NOMO-1 treated with DMSO at 0.1 percent for 48 hours (cell line): Measurements from ENCODE around the gene TIE1.

Experiments used
- DNase-seq: peaks from one replicate; lab custom pipeline; 2025; ENCODE audit not compliant: unreplicated experiment; lab: John Stamatoyannopoulos, UW

Gene TIE1

DNA sequence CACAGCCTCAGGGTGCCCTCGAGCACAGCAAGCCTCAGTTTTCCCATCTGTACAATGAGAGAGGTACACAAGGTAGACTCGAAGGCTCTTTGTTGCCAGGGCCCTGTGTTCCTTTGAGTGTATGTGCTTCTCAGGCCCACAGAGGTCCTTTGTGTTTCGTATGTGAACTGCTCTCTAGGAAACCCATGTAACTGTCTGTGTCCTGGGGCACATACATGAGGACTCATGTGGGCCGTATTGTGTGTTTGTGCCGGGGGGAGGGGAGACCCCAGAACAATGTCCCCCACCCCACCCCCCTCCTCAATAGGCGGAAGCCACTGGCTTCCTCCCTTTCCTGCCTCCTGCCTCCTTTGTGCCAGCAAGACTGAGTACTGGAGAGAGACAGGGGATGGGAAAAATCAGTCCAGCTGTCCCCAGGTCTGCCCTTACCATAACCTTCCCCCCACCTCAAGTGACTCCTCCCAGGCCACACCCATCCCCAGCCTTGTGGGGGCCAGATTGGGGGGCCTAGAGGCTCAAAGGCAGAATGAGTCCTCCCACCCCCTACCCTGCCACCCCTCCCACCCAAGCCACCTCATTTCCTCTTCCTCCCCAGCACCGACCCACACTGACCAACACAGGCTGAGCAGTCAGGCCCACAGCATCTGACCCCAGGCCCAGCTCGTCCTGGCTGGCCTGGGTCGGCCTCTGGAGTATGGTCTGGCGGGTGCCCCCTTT lies at the start of gene TIE1:
TIE1 (plus strand) TSS at position 605 of the 717 bp plus-strand sequence; CDS start at position 695, 90 bp downstream.
- DNase-seq: no peak

DNA sequence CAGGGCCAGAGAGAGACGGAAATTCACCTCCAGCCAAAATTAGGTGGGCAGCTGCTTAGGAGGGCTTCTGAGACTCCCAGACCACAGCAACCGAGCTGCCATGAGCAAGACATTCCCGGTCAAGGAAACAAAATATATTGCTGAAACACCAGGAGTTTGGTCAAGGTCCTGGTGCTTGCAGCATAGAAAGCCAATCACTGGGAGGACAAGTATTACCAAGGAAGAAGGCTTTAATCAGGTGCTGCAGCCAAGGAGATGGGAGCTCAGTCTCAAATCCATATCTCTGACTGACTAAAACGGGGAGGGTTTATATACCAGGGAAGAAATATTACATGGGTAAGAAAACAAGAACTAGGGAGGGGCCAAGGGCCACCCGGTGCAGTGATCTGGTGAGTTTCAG lies 49.8 kb upstream of the TIE1 start:
- DNase-seq: no peak

DNA sequence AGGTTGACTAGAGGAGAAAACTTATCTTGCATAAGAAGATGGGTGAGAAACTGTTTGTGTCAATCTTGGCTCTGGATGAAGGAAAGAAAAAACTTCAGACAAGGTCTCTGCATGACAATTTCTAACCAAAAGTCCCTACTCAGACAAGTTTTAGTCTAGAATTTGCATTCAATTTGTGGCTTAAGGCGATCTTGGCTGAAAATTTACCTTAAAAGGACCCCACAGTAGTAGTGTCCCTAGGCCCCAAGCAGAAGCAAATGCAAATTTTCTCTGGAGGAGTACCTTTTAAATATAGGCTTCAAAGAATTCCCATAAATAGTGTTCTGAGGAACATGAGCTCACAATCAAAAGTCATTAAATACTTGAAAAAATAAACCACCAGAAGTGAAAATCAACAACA lies 48.6 kb upstream of the TIE1 start:
- no peak for DNase-seq

DNA sequence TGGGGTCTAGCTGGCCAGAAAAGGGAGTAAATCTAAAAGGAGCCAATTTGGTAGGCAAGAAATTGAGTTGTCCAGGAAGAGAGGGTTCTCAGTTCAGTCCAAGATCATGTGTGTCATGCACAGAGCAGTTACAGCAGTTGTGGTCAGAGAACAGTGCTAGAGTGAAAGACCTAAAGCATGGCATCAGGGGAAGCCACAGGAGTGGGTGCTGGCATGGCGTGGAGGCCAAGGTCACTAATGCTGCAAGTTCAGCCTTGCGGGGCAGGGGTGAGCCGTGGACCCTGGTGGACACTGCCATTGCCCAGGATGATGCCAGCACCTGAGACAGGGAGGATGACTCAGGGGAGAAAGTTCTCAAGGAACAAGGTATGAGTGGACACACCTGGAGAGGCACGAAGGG lies 47.6 kb upstream of the TIE1 start:
- no peak for DNase-seq

DNA sequence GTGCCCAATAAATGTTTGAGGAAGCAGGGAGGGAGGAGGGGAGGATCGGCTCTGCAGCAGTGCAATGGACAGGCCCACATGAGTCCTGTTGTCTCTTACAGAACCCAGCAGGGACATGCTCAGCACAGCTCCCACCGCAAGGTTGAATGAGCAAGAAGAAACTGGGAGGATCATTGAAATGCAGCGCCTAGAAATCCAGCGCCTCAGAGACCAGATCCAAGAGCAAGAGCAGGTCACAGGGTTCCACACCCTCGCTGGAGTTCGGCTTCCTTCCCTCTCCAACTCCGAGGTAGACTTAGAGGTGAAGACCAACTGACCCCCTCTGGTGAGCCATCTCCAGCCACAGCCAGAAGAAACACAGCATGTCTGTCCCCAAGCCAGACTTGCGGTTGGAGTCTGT lies 46.9 kb upstream of the TIE1 start:
- no peak for DNase-seq

DNA sequence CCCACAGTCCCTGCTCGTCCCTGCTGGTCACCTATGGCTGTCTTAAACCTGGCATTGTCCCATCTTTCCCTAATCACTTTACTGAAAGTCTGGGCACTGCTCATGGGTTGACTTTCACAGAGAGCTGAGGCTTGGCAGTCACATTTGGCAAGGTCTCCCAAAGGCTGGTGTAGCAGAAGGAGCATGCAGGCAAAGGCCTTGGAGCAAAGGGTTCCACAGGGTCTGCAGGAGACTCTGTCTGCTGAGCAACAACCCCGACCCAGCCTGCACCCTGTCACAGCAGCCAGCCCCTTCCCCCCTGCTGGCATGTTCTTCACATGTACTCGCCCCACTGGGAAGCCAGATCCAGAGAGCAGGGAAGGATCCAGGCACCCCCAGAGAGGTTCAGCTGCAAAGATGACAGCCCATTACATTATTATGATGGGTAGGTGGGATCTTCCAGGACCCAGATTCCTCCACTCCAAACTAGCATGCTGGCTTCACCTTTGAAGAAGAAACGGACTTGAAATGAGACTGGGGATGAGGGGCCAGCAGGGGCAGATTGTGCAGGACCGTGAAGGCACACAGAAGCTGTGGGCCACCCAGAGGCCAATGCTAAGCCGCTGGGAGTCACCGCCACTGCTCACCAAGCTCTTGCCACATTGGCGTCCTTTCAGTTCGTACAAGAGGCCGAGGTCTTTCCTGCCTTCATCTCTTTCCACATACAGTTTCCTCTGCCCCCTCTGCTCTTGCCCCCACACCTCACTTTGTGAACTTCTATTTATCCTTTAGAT lies 45.2 kb upstream of the TIE1 start:
- no peak for DNase-seq

DNA sequence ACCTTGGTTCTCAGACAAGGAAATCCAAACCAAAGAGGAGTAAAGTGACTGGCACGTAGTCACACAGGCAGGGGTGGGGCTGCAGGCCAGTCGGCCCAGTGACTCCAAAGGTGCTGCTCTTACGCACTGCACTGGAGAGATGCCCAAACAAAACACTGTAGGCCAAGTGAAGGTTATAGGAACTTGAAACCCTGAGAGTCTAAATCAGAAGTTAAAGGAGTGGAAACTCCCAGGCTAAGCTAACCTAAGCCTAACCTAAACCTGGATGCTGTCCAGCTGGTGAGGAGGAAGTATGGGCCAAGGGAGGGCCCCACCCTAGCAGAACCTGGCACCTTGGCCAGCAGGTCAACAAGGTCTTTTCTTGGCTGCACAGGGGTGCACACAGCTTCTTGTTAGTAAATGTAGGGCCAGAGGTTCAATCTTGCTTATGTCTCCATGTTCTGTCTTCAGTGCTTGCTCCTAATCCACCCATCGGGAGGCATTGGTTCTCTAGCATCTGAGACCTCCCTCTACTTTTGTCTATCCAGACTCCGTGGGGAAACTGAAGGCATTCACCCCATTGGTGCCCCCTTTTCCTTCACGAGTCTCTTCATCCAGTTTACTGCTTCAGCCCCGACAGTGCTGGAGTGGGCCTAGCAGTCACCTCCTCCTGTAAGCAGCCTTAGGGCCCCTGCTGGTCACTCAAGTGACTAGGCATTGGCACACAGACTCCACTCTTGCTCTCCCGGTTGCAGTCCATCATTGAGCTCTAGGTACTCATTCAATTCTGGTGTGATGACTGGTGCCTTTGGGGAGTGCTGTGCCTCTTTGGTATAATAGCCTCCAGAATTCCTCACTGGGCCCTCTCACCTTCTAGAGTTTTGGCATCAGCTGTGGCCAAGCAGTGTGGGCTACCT lies 43.9 kb upstream of the TIE1 start:
- no peak for DNase-seq

DNA sequence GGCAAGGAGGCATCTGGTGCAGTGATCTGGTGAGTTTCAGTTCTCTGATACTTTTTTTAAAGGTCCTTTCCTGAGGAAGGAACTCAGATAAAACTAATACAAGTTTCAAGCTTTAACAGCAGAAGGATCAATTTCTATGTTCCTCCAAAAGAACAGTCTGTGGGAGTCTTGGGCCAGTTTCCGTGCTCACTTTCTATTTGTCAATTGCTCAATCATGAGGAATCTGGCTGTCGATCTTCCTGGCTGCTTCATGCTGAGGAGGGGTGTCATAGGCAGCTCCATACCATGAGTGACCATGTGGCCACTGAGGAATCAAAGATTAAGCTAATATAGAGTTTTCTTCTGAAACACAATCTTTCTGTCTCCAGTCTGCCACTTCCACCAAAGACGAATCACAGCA lies 42.4 kb upstream of the TIE1 start:
- DNase-seq: no peak

DNA sequence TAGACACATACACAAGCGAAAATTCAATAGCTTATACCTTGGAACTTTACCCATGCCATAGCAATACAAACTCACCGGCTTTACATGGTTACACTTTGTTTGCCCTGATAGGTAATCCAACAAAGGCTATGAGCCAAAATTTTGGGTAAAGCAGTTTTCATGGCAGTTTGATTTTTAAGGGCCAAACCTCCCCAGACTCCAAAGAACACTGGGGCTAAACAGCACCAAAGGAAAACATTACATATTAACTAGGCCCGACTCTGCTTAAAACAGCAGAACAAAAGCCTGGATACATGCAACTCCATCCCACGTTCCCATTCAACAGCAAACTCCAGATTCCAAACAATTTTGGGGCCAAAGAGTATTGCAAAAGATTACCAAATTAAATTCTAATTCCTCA lies 35.4 kb upstream of the TIE1 start:
- DNase-seq: no peak

DNA sequence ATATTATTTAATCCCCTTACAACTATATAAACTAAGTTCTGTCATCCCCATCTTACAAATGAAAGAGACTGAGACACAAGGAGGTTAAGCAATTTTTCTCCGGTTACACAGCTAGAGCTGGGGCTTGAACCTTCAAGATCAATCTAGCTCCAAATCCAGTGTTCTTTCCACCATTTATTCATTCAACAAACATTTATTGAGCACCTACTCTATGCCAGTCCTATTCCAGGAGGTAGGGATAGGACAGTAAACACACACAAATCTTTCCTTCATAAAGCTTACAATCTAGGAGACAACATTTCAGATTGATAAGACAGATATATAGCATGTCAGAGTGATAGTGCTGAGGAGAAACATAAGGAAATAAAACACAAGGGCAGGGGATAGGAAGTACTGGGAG lies 33.9 kb upstream of the TIE1 start:
- DNase-seq: no peak

DNA sequence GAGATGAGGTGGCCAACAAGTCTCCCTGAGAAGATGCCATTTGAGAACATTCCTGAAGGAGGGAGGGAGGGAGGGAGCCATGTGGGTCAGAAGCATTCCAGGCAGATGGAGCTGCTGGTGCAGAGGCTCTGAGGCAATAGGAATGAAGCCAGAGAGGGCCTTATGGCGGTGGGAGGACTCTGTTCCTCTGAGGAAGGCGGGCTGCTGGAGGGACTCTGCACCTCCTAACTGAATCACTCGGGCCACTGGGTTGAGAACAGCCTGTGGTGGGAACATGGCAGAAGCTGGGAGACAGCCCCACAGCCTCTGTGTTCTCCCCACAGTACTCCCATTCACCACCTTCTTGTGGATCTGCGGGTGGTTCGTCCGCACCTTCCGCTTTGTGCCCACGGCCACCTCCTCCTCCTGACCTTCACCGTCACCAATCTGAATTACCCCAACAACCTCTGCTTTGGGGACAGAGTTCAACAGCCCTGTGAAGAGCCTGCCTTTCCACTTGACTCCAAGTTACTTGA lies 33.4 kb upstream of the TIE1 start:
- DNase-seq: no peak

DNA sequence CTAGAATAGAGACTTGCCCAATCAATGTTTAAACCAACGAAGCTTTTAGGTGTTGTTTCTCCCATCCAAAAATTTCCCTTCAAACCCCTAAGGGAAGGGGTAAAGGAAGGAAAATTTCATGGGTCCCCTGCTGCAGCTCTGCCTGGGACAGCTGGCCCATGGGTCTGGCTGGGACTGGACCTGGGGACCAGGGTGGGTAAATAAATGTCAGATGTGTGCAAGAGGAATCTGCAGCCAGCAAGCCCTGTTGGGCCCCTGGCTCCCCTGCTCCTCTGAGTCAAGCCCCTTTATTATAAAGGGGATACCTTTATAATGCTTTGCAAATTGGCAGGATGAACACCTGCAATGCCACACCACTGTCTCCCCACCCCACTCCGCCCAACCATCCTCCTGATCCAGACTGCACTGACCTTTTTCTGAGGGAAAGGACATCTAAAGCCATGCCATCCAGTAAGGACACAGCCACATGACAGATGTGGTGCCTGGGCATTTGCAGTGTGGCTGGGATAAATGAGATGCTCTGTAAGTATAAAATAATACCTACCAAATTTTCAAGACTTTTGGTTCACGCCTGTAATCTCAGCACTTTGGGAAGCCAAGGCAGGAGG lies 32.9 kb upstream of the TIE1 start:
- no peak for DNase-seq

DNA sequence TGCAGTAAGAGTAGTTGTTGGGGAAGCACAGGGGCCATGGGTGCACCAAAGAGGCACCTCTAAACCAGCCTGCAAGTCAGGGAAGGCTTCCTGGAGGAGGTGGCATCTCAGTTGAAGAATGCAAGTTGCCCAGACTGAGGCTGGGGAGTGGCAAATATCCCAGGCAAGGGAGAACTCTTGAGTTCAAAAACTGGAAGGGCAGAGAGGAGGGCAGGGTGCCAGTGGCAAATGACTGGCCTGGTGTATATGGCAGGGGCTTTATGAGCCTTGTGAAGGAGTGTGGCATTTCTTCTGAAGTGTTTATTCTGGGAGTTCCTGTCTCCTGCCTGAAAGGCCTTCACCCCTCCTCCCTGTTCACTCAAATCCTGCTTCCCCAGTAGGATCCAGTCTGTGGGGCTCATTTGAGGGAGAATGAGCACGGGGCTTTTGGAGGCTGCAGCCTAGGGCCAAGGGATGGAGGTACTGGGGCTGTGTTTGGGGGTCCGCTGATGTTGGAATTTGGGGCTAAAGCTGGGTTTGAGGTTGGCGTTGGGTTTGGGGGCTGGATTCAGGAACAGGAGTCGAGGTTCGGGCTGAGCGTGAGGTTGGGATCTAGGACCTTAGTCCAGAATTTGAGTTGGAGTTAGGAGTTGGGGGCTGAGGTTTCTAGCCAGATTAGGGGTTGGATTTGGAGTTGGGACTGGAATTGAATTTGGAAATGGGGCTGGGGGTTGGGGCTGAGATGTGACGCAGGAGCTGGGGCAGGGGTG lies 31.0 kb upstream of the TIE1 start, which contains the start of gene TMEM125:
TMEM125 (plus strand) TSS at position 357 of the 749 bp plus-strand sequence. CDS start 2,740 bp downstream, outside the sequence.
- no peak for DNase-seq

DNA sequence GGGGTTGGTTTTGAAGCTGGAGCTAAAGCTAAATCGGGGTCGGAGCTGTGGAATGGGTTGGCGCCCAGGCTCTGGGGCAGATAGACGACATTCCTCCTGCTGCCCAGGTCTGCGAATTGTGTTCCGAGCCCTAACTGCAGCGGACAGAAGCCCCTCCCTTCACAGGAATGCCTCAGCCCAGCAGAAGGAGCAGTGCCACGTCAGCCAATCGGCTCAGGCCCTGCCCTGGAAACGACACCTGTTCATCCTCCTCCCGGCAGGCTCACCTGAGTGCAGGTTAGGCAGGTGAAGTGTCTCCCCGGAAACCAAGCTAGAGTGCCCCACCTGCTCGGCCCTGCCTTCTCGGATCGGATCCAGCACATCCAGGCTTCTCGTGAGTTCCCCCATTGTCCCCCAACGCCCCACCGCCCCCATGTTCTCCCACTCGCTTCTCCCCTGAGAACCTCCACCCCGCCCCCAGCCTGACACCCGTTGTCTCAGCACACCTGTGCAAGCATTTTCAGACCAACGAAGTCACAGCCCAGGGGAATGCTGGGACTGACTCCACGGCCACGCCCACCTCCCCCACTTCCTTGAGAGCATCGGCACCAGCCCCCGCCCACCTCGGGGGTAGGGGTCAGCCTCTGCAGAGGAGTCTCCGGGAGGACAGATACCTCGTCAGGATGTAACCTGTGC lies 30.2 kb upstream of the TIE1 start:
- no peak for DNase-seq

DNA sequence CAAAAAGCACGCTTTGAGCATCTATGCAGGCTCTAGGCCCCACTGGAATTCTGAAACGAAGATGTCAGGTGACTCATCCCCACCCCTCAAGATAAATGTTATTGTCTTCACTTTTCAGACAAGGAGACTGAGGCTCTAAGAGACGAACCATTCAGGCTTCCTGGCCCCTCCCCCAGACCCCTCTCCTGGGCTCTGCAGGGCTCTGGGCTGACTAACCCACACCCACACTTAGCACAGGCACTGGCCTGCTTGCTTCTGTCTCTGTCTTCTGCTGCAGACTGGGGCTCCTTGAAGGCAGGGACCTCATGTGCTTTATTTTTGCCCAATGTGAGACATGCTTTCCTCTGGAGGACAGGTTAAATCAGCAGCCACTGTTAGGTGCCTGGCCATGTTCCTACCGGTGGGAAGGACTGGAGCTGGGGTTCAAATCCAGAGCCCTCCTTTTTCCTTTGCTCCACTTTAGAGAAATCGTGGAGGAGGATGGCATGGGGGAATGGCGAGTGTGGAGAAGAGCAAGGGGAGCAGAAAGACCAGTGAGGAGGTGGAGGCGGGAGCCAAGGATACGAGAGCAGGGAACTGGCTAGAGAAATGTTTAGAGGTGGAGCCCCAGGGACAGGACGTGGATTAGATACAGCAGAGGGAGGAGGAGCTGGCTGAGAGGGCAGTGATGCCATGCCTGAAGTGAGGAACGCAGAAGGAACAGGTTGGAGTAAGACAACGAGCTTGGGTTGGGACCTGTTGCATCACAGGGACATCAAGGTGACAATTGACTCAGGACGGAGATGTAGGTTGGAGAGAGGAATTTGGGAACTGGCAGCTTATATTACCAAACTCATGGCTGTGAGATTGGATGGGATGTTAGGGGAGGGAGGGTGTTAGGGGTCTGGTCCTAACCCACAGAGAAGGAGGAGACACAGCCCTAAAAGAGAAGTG lies 29.3 kb upstream of the TIE1 start:
- DNase-seq: no peak

DNA sequence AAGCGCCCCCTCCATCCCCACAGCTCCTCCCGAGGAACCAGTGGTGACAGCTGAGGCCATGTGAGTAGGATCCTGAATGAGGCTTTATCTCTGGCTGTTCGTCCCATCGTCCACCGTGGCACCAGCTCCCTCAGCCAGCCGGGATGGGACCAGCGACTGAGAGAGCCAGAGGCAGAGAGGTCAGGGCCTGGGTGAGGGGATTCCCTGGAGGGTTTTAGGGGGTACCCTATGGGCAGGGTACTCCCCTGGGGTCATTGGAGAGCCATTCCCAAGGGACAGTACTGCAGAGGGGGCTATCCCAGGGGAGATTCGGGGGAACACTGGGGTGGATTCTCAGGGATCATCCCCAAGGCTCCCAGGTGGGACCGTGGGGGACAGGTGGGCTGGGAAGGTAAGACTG lies 28.6 kb upstream of the TIE1 start:
- DNase-seq: no peak

DNA sequence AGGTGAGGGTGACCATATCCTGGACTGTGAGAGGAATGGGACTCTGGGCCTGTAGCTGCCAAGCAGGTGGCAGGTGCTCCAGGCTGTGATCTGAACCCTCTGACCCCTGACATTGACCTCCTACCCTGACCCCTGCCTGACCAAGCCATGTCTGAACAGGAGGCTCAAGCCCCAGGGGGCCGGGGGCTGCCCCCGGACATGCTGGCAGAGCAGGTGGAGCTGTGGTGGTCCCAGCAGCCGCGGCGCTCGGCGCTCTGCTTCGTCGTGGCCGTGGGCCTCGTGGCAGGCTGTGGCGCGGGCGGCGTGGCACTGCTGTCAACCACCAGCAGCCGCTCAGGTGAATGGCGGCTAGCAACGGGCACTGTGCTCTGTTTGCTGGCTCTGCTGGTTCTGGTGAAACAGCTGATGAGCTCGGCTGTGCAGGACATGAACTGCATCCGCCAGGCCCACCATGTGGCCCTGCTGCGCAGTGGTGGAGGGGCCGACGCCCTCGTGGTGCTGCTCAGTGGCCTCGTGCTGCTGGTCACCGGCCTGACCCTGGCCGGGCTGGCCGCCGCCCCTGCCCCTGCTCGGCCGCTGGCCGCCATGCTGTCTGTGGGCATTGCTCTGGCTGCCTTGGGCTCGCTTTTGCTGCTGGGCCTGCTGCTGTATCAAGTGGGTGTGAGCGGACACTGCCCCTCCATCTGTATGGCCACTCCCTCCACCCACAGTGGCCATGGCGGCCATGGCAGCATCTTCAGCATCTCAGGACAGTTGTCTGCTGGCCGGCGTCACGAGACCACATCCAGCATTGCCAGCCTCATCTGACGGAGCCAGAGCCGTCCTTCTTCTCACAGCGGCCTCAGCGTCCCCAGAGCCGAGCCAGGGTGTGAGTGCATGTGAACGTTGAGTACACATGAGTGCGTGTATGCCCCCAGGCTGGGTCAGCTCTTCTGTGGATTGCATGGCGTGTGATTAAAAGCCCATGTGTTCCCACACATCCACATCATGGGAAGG lies 27.9 kb upstream of the TIE1 start:
- no peak for DNase-seq
